Mammary epithelial cell (primary cell): ENCODE measurements around the gene RPS21.

ENCODE experiments used
- EZH2 ChIP-seq: IDR thresholded peaks from 2 replicates; pipeline ENCODE4 v1.6.1; 2012; ENCODE audit warnings: low read length, inconsistent platforms, borderline replicate concordance
- TF ChIP-seq, protein P1 (sequence below), 2 donors: IDR thresholded peaks in 1 of 2; conservative IDR thresholded peaks in 1 of 2; 2 replicates each; pipeline ENCODE4 v1.5.1; 2011 to 2012; ENCODE audit warnings: inconsistent platforms in 2 of 2, low read length in 2 of 2, mild to moderate bottlenecking in 2 of 2, control low read depth in 1 of 2, low read depth in 1 of 2; ENCODE audit not compliant: insufficient read depth in 1 of 2; ENCODE audit errors: extremely low read depth in 1 of 2

GRCh38 chr20:62357681-62358080 lies 29.2 kb upstream of the RPS21 start:
- TF ChIP-seq EZH2, result no peak
- TF ChIP-seq, protein P1, sequence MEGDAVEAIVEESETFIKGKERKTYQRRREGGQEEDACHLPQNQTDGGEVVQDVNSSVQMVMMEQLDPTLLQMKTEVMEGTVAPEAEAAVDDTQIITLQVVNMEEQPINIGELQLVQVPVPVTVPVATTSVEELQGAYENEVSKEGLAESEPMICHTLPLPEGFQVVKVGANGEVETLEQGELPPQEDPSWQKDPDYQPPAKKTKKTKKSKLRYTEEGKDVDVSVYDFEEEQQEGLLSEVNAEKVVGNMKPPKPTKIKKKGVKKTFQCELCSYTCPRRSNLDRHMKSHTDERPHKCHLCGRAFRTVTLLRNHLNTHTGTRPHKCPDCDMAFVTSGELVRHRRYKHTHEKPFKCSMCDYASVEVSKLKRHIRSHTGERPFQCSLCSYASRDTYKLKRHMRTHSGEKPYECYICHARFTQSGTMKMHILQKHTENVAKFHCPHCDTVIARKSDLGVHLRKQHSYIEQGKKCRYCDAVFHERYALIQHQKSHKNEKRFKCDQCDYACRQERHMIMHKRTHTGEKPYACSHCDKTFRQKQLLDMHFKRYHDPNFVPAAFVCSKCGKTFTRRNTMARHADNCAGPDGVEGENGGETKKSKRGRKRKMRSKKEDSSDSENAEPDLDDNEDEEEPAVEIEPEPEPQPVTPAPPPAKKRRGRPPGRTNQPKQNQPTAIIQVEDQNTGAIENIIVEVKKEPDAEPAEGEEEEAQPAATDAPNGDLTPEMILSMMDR (conservative IDR thresholded peaks at IDR 0.05 in 1 of 2, IDR thresholded peaks at IDR 0.05 in 1 of 2; ENCODE audit: extremely low read depth in 1 of 2, insufficient read depth in 1 of 2, low read depth in 1 of 2, low read length in 2 of 2), result no peak
